CD4-positive, CD25-positive, alpha-beta regulatory T cell (primary cell): ENCODE data around the gene ATRN. TPM values are rescaled to one million over a fixed set of nuclear protein-coding genes. Genes with fewer than 3 reads are reported as not detected.
"Not testable (repeated sequence)": the region's sequence is repeated elsewhere in the genome, so short reads cannot be mapped to it uniquely, and the experiment has no call there.

Experiments
- ATAC-seq, 2 donors: fragments of 150-1000 bp; cut with Tn5 transposase; one replicate each; pipeline ENCODE4 v1.10.0; 2021; ENCODE audit warnings: low read depth in 2 of 2, moderate number of reproducible peaks in 2 of 2, moderate library complexity in 1 of 2
- DNase-seq, 3 donors: peaks; one replicate each; pipeline versions ENCODE4 v3.0.0 to v3.0.0-alpha.2; 2012 to 2022; ENCODE audit warnings: mixed read lengths in 1 of 3
- H3K27ac ChIP-seq: one replicate; pipeline ENCODE4 v1.7.0; 2013; ENCODE audit warnings: mild to moderate bottlenecking, low read length; ENCODE audit not compliant: insufficient read depth, poor library complexity, severe bottlenecking
- H3K27me3 ChIP-seq: one replicate; pipeline ENCODE4 v1.7.0; 2013; ENCODE audit warnings: low read length; ENCODE audit not compliant: control insufficient read depth, insufficient read depth
- H3K36me3 ChIP-seq: one replicate; pipeline ENCODE4 v1.7.0; 2013; ENCODE audit warnings: mild to moderate bottlenecking, low read length, moderate library complexity; ENCODE audit not compliant: control insufficient read depth, insufficient read depth
- H3K4me1 ChIP-seq: 2 replicates; pipeline ENCODE4 v1.7.0; 2013; ENCODE audit warnings: mild to moderate bottlenecking, low read length; ENCODE audit not compliant: insufficient read depth, control insufficient read depth, poor library complexity, severe bottlenecking
- H3K4me3 ChIP-seq: one replicate; pipeline ENCODE4 v1.7.0; 2013; ENCODE audit warnings: low read depth, mild to moderate bottlenecking, low read length, moderate library complexity
- H3K9me3 ChIP-seq, 2 experiments: 1 replicate in 1 of 2; 2 replicates in 1 of 2; pipeline ENCODE4 v1.7.0; 2013; ENCODE audit warnings: low read length in 2 of 2, mild to moderate bottlenecking in 1 of 2, moderate library complexity in 1 of 2; ENCODE audit not compliant: control insufficient read depth in 2 of 2
- H3K27ac Mint-ChIP-seq, 3 donors: one replicate each; pipeline ENCODE4 v1.8.0; 2020 to 2022; ENCODE audit warnings: mild to moderate bottlenecking in 3 of 3, mixed read lengths in 3 of 3, moderate library complexity in 2 of 3
- H3K27me3 Mint-ChIP-seq: one replicate; pipeline ENCODE4 v1.8.0; 2022; ENCODE audit warnings: mild to moderate bottlenecking, mixed read lengths
- H3K36me3 Mint-ChIP-seq: one replicate; pipeline ENCODE4 v1.8.0; 2020; ENCODE audit warnings: mixed read lengths
- H3K4me1 Mint-ChIP-seq, 4 donors: one replicate each; pipeline ENCODE4 v1.8.0; 2020 to 2022; ENCODE audit warnings: mixed read lengths in 4 of 4, mild to moderate bottlenecking in 1 of 4
- H3K4me3 Mint-ChIP-seq, 4 donors: one replicate each; pipeline ENCODE4 v1.8.0; 2020 to 2022; ENCODE audit warnings: mild to moderate bottlenecking in 4 of 4, mixed read lengths in 4 of 4, moderate library complexity in 3 of 4
- H3K9me3 Mint-ChIP-seq, 7 donors: one replicate each; pipeline ENCODE4 v1.8.0; 2020 to 2022; ENCODE audit warnings: mixed read lengths in 7 of 7, mild to moderate bottlenecking in 3 of 7, moderate library complexity in 2 of 7
- polyA plus RNA-seq, 4 donors: library from polyadenylated mRNA; unstranded; fragments of 300-500 nt; fragmentation: Illumina TruSeq; gene quantifications; one replicate each; pipeline ENCODE4 v1.2.3, GENCODE V29; 2021
- total RNA-seq: library from RNA; stranded (reverse); gene quantifications from one replicate; pipeline ENCODE4 v1.2.3, GENCODE V29; 2022

ATRN gene
- total RNA-seq (12.9 TPM), polyA plus RNA-seq (1 to 10 TPM; 5.9 to 7.9 (median 6.9) TPM)

GRCh38 chr20:3470627-3471396 is at the start of gene ATRN:
Gene ATRN (plus strand): TSS chr20:3471018. CDS start chr20:3471108, 90 bp downstream.
- peak within 1 kb of the TSS; percentile 80 for H3K4me3 ChIP-seq
- peak within 1 kb of the TSS; percentile 72 to 91 (median 86) for H3K27ac Mint-ChIP-seq
- H3K4me1 Mint-ChIP-seq = peaks cover 13 to 44% (median 36%) of the 10 kb centered on the region in 4 donors

GRCh38 chr20:3421985-3422384 is 48.8 kb upstream of the ATRN start:
- H3K4me3 Mint-ChIP-seq = no peak overlapping the region
- no peak overlapping the region for H3K27ac Mint-ChIP-seq

More at GRCh38 chr20:3470627-3471396, at the start of gene ATRN:
- ATAC-seq = peak; percentile 91
- Mint-ChIP-seq H3K4me3 (peak within 1 kb of the TSS; percentile 95 to 99 (median 96)), H3K36me3 (no peaks in the 10 kb centered on the region), H3K9me3 (peaks cover 0 to 1% (median 0%) of the 10 kb centered on the region in 7 donors), H3K27me3 (peaks cover 23% of the 10 kb centered on the region)
- Histone ChIP-seq H3K4me1 (peaks cover 29% of the 10 kb centered on the region), H3K36me3 (no peaks in the 10 kb centered on the region), H3K9me3 (no peaks in the 10 kb centered on the region), H3K27ac (peak within 1 kb of the TSS; percentile 56), H3K27me3 (no peaks in the 10 kb centered on the region)
- DNase-seq = peak; percentile 77 to 90 (median 82)

GRCh38 chr20:3423126-3423525 is 47.7 kb upstream of the ATRN start:
- no peak for DNase-seq
- H3K9me3 Mint-ChIP-seq = peaks cover 0 to 4% (median 0%) of the 10 kb centered on the region in 7 donors
- no peaks in the 10 kb centered on the region for H3K27me3 Mint-ChIP-seq
- no peak overlapping the region for H3K27ac Mint-ChIP-seq
- H3K4me1 Mint-ChIP-seq = peaks cover 6 to 16% (median 11%) of the 10 kb centered on the region in 4 donors
- Histone ChIP-seq H3K9me3 (no peaks in the 10 kb centered on the region), H3K27ac (no peak overlapping the region), H3K36me3 (no peaks in the 10 kb centered on the region), H3K4me1 (peaks cover 15% of the 10 kb centered on the region), H3K4me3 (no peak overlapping the region), H3K27me3 (no peaks in the 10 kb centered on the region)
- no peak for ATAC-seq
- H3K36me3 Mint-ChIP-seq = peaks cover 6% of the 10 kb centered on the region
- H3K4me3 Mint-ChIP-seq = no peak overlapping the region

More at GRCh38 chr20:3421985-3422384, 48.8 kb upstream of the ATRN start:
- Histone ChIP-seq H3K9me3 (no peaks in the 10 kb centered on the region), H3K4me1 (peaks cover 15% of the 10 kb centered on the region), H3K27ac (no peak overlapping the region), H3K36me3 (no peaks in the 10 kb centered on the region), H3K27me3 (no peaks in the 10 kb centered on the region), H3K4me3 (no peak overlapping the region)
- Mint-ChIP-seq H3K36me3 (peaks cover 6% of the 10 kb centered on the region), H3K27me3 (no peaks in the 10 kb centered on the region), H3K4me1 (peaks cover 6 to 16% (median 11%) of the 10 kb centered on the region in 4 donors), H3K9me3 (peaks cover 0 to 4% (median 0%) of the 10 kb centered on the region in 7 donors)
- no peak for DNase-seq
- ATAC-seq = no peak

GRCh38 chr20:3426766-3427165 is 44.1 kb upstream of the ATRN start:
- not testable (repeated sequence) for H3K9me3 Mint-ChIP-seq, H3K36me3 Mint-ChIP-seq, H3K4me3 Mint-ChIP-seq, H3K4me1 ChIP-seq, H3K4me1 Mint-ChIP-seq, H3K9me3 ChIP-seq, H3K27me3 ChIP-seq, H3K27ac ChIP-seq, DNase-seq, H3K36me3 ChIP-seq, H3K27me3 Mint-ChIP-seq, ATAC-seq, H3K4me3 ChIP-seq, H3K27ac Mint-ChIP-seq

- DNase-seq = peak in 1 of 3 donors; percentile 10
- Mint-ChIP-seq H3K4me3 (no peak overlapping the region), H3K36me3 (no peaks in the 10 kb centered on the region), H3K9me3 (no peaks in the 10 kb centered on the region), H3K27me3 (no peaks in the 10 kb centered on the region), H3K4me1 (no peaks in the 10 kb centered on the region), H3K27ac (no peak overlapping the region)
- peak; percentile 24 to 28 for ATAC-seq
- Histone ChIP-seq H3K4me1 (no peaks in the 10 kb centered on the region), H3K27ac (no peak overlapping the region), H3K27me3 (peaks cover 4% of the 10 kb centered on the region), H3K9me3 (no peaks in the 10 kb centered on the region), H3K4me3 (no peak overlapping the region), H3K36me3 (no peaks in the 10 kb centered on the region)
These were observed 40.3 kb upstream of the ATRN start for GRCh38 chr20:3430376-3431069.

GRCh38 chr20:3431109-3431508 is 39.7 kb upstream of the ATRN start:
- H3K27me3 Mint-ChIP-seq = no peaks in the 10 kb centered on the region
- H3K36me3 Mint-ChIP-seq = no peaks in the 10 kb centered on the region
- Histone ChIP-seq H3K27me3 (peaks cover 4% of the 10 kb centered on the region), H3K9me3 (no peaks in the 10 kb centered on the region), H3K4me3 (no peak overlapping the region), H3K27ac (no peak overlapping the region), H3K36me3 (no peaks in the 10 kb centered on the region), H3K4me1 (no peaks in the 10 kb centered on the region)
- H3K27ac Mint-ChIP-seq = no peak overlapping the region
- H3K4me3 Mint-ChIP-seq = no peak overlapping the region
- DNase-seq (no peak), ATAC-seq (no peak)
- H3K9me3 Mint-ChIP-seq = peaks cover 0 to 1% (median 0%) of the 10 kb centered on the region in 7 donors
- H3K4me1 Mint-ChIP-seq = no peaks in the 10 kb centered on the region

GRCh38 chr20:3432844-3433243 is 38.0 kb upstream of the ATRN start:
- no peak for ATAC-seq
- H3K27me3 Mint-ChIP-seq = no peaks in the 10 kb centered on the region
- H3K9me3 Mint-ChIP-seq = peaks cover 0 to 1% (median 0%) of the 10 kb centered on the region in 7 donors
- H3K27me3 ChIP-seq = peaks cover 4% of the 10 kb centered on the region
- no peak overlapping the region for H3K27ac Mint-ChIP-seq
- H3K4me3 ChIP-seq = no peak overlapping the region
- no peak for DNase-seq
- H3K4me1 Mint-ChIP-seq = no peaks in the 10 kb centered on the region
- H3K36me3 Mint-ChIP-seq = no peaks in the 10 kb centered on the region
- H3K36me3 ChIP-seq = no peaks in the 10 kb centered on the region
- H3K4me1 ChIP-seq = no peaks in the 10 kb centered on the region
- no peak overlapping the region for H3K4me3 Mint-ChIP-seq
- H3K27ac ChIP-seq = no peak overlapping the region
- no peaks in the 10 kb centered on the region for H3K9me3 ChIP-seq
